GM12892 (cell line): ENCODE measurements around the gene PADI1.

ENCODE experiments used
- POLR2A ChIP-seq: IDR thresholded peaks from 2 replicates; pipeline ENCODE4 v1.6.1; 2011; ENCODE audit warnings: low read depth, low read length, control low read depth
- TAF1 ChIP-seq: IDR thresholded peaks from 2 replicates; pipeline ENCODE4 v1.6.1; 2011; ENCODE audit warnings: low read depth, mild to moderate bottlenecking, control low read depth, low read length, borderline replicate concordance

GRCh38 chr1:17286646-17287045, 81.7 kb downstream of the PADI1 start:
- TF ChIP-seq POLR2A = no peak
- TF ChIP-seq TAF1 = no peak
